ENCODE data around the gene HS6ST3.

DNA sequence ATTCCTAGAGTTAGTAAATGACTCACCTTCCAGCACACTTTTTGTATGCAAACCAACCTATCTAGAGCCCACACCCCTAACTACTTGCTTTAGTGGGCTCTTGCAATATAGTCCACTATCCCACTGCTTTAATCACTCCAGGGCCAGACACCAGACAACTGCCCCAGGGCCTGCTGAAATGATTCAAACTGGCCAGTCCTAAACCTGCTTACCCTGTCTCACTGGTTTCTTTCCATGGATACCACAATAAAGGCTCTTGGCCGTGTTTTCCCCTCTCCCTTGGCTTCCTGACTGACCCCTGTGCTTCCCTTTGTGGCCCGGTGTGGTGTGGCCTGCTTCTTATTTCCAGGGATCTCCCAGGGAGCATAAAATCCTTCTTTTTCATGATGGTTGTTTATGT is 14.6 kb downstream of the HS6ST3 start:
- TF ChIP-seq, protein P1, sequence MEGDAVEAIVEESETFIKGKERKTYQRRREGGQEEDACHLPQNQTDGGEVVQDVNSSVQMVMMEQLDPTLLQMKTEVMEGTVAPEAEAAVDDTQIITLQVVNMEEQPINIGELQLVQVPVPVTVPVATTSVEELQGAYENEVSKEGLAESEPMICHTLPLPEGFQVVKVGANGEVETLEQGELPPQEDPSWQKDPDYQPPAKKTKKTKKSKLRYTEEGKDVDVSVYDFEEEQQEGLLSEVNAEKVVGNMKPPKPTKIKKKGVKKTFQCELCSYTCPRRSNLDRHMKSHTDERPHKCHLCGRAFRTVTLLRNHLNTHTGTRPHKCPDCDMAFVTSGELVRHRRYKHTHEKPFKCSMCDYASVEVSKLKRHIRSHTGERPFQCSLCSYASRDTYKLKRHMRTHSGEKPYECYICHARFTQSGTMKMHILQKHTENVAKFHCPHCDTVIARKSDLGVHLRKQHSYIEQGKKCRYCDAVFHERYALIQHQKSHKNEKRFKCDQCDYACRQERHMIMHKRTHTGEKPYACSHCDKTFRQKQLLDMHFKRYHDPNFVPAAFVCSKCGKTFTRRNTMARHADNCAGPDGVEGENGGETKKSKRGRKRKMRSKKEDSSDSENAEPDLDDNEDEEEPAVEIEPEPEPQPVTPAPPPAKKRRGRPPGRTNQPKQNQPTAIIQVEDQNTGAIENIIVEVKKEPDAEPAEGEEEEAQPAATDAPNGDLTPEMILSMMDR (IDR thresholded peaks at IDR 0.05 in 4 of 5, conservative IDR thresholded peaks at IDR 0.05 in 1 of 5) = no peak
- TF ChIP-seq POLR2A (IDR thresholded peaks at IDR 0.05) = no peak
